ENCODE measurements around the gene TMEM121B.

TMEM121B gene

GRCh38 chr22:17097062-17097461, 24.1 kb downstream of the TMEM121B start:
- TF ChIP-seq EGR1 (IDR thresholded peaks at IDR 0.05) (no peak), EP300 (IDR thresholded peaks at IDR 0.05; ENCODE audit: borderline replicate concordance) (no peak), MAX (IDR thresholded peaks at IDR 0.05) (no peak), RAD21 (IDR thresholded peaks at IDR 0.05; ENCODE audit: low read depth) (no peak), TCF12 (IDR thresholded peaks at IDR 0.05; ENCODE audit: low read depth) (no peak), CEBPB (IDR thresholded peaks at IDR 0.05) (no peak), TAF1 (IDR thresholded peaks at IDR 0.05; ENCODE audit: low read depth) (no peak), CREB1 (IDR thresholded peaks at IDR 0.05; ENCODE audit: low read depth) (no peak), ZBTB7A (IDR thresholded peaks at IDR 0.05; ENCODE audit: low read depth) (no peak), FOXM1 (IDR thresholded peaks at IDR 0.05; ENCODE audit: borderline replicate concordance, low read depth) (no peak), YY1 (IDR thresholded peaks at IDR 0.05; ENCODE audit: low read depth) (no peak), USF1 (IDR thresholded peaks at IDR 0.05) (no peak), NFIC (IDR thresholded peaks at IDR 0.05) (no peak), TEAD4 (IDR thresholded peaks at IDR 0.05) (no peak), REST (IDR thresholded peaks at IDR 0.05; ENCODE audit: low read depth) (no peak)

GRCh38 chr22:17096071-17096470, 25.1 kb downstream of the TMEM121B start:
- TF ChIP-seq NFIC (IDR thresholded peaks at IDR 0.05) (no peak), REST (IDR thresholded peaks at IDR 0.05; ENCODE audit: low read depth) (no peak), USF1 (IDR thresholded peaks at IDR 0.05) (no peak), RAD21 (IDR thresholded peaks at IDR 0.05; ENCODE audit: low read depth) (no peak), ZBTB7A (IDR thresholded peaks at IDR 0.05; ENCODE audit: low read depth) (no peak), TEAD4 (IDR thresholded peaks at IDR 0.05) (no peak), CREB1 (IDR thresholded peaks at IDR 0.05; ENCODE audit: low read depth) (no peak), MAX (IDR thresholded peaks at IDR 0.05) (no peak), YY1 (IDR thresholded peaks at IDR 0.05; ENCODE audit: low read depth) (no peak), EP300 (IDR thresholded peaks at IDR 0.05; ENCODE audit: borderline replicate concordance) (no peak), TCF12 (IDR thresholded peaks at IDR 0.05; ENCODE audit: low read depth) (no peak), CEBPB (IDR thresholded peaks at IDR 0.05) (no peak), FOXM1 (IDR thresholded peaks at IDR 0.05; ENCODE audit: borderline replicate concordance, low read depth) (no peak), TAF1 (IDR thresholded peaks at IDR 0.05; ENCODE audit: low read depth) (no peak), EGR1 (IDR thresholded peaks at IDR 0.05) (no peak)

- TF ChIP-seq EP300 (IDR thresholded peaks at IDR 0.05; ENCODE audit: borderline replicate concordance) = no peak
- no peak for TF ChIP-seq USF1 (IDR thresholded peaks at IDR 0.05)
Observed at GRCh38 chr22:17095538-17095937, 25.6 kb downstream of the TMEM121B start.

- no peak for TF ChIP-seq NFIC (IDR thresholded peaks at IDR 0.05)
- no peak for TF ChIP-seq TCF12 (IDR thresholded peaks at IDR 0.05; ENCODE audit: low read depth)
- no peak for TF ChIP-seq CEBPB (IDR thresholded peaks at IDR 0.05)
- TF ChIP-seq ZBTB7A (IDR thresholded peaks at IDR 0.05; ENCODE audit: low read depth) = no peak
- TF ChIP-seq FOXM1 (IDR thresholded peaks at IDR 0.05; ENCODE audit: borderline replicate concordance, low read depth) = no peak
- TF ChIP-seq MAX (IDR thresholded peaks at IDR 0.05) = no peak
- TF ChIP-seq TAF1 (IDR thresholded peaks at IDR 0.05; ENCODE audit: low read depth) = no peak
- no peak for TF ChIP-seq CREB1 (IDR thresholded peaks at IDR 0.05; ENCODE audit: low read depth)
- no peak for TF ChIP-seq EP300 (IDR thresholded peaks at IDR 0.05; ENCODE audit: borderline replicate concordance)
- no peak for TF ChIP-seq EGR1 (IDR thresholded peaks at IDR 0.05)
- no peak for TF ChIP-seq YY1 (IDR thresholded peaks at IDR 0.05; ENCODE audit: low read depth)
- TF ChIP-seq TEAD4 (IDR thresholded peaks at IDR 0.05) = no peak
- TF ChIP-seq REST (IDR thresholded peaks at IDR 0.05; ENCODE audit: low read depth) = no peak
- no peak for TF ChIP-seq USF1 (IDR thresholded peaks at IDR 0.05)
- no peak for TF ChIP-seq RAD21 (IDR thresholded peaks at IDR 0.05; ENCODE audit: low read depth)
Observed at GRCh38 chr22:17093081-17093480, 28.1 kb downstream of the TMEM121B start.
